Adrenal gland (tissue), 5 donors: ENCODE data around the gene CEACAM6.

Experiments
- POLR2A ChIP-seq, 2 donors: fragments of 450-650 bp; IDR thresholded peaks; one replicate each; pipeline ENCODE4 v1.6.1; 2017; ENCODE audit warnings: antibody characterized with exemption in 2 of 2, mild to moderate bottlenecking in 2 of 2, moderate library complexity in 1 of 2
- TF ChIP-seq, protein P1 (sequence below), 6 experiments: fragments of 450-650 bp in 4 of 6; fragments of 200-600 bp in 2 of 6; sonication (generic) in 1 of 6; IDR thresholded peaks; 1 replicate in 5 of 6; 2 replicates in 1 of 6; pipeline versions ENCODE4 v1.5.1 to v1.8.0; 2016 to 2021; ENCODE audit warnings: antibody characterized with exemption in 6 of 6, mild to moderate bottlenecking in 2 of 6, moderate library complexity in 1 of 6
- donor health status: DM: no; HTN: no; CAD: no.

DNA sequence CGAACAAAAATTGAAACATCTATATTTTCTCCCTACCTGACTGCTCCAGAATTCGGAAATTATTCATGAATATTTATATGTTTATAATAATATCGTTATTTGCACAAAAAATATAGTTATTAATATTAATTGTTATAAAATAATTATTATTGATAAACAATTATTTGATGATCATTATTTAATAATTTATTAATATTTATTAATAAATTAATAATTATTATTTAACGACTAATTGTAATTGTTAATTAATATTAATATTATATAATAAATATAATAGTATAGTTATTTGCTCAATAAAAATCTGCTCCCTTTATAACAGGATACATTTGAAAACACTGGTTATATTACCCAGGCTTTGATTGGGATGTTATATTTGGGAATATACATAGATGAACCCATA lies 14.3 kb downstream of the CEACAM6 start:
- TF ChIP-seq, protein P1, sequence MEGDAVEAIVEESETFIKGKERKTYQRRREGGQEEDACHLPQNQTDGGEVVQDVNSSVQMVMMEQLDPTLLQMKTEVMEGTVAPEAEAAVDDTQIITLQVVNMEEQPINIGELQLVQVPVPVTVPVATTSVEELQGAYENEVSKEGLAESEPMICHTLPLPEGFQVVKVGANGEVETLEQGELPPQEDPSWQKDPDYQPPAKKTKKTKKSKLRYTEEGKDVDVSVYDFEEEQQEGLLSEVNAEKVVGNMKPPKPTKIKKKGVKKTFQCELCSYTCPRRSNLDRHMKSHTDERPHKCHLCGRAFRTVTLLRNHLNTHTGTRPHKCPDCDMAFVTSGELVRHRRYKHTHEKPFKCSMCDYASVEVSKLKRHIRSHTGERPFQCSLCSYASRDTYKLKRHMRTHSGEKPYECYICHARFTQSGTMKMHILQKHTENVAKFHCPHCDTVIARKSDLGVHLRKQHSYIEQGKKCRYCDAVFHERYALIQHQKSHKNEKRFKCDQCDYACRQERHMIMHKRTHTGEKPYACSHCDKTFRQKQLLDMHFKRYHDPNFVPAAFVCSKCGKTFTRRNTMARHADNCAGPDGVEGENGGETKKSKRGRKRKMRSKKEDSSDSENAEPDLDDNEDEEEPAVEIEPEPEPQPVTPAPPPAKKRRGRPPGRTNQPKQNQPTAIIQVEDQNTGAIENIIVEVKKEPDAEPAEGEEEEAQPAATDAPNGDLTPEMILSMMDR (IDR thresholded peaks at IDR 0.05): no peak
- no peak for TF ChIP-seq POLR2A (IDR thresholded peaks at IDR 0.05)
